ENCODE results near the gene GNAT3.

The GNAT3 gene

DNA sequence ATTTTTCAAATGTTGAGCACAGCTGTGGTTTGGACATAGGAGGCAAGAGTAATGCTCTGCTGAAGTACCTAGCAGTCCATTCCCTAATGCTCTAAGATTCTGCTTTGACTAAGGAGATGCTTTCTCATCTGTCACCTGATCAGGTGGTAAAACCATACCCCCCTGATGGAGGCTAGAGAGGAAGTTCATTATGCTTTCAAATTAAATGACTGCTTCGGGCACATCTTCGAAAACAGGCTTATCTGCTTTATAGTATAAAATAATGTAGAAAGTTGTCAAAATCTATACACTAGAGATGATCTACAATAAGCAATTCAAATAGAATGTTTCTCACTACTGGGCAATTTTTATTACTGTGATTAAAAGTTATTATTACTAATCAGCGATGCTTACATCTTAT is at the start of gene GNAT3:
GNAT3 (minus strand) TSS at position 101 of the 400 bp plus-strand sequence. CDS start 138 bp downstream, outside the sequence.
- DNase-seq: no peak

DNA sequence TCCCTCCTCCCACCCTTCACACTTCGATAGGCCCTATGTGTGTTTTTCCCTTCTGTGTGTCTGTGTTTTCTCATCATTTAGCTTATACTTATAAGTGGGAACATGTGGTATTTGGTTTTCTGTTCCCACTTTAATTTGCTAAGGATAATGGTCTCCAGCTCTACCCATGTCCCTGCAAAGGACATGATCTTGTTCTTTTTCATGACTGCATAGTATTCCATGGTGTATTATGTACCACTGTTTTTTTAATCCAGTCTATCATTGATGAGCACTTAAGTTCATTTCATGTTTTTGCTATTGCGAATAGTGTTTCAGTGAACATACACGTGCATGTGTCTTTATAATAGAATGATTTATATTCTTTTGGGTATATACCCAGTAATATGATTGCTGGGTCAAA is 46.3 kb upstream of the GNAT3 start:
- no peak for DNase-seq

DNA sequence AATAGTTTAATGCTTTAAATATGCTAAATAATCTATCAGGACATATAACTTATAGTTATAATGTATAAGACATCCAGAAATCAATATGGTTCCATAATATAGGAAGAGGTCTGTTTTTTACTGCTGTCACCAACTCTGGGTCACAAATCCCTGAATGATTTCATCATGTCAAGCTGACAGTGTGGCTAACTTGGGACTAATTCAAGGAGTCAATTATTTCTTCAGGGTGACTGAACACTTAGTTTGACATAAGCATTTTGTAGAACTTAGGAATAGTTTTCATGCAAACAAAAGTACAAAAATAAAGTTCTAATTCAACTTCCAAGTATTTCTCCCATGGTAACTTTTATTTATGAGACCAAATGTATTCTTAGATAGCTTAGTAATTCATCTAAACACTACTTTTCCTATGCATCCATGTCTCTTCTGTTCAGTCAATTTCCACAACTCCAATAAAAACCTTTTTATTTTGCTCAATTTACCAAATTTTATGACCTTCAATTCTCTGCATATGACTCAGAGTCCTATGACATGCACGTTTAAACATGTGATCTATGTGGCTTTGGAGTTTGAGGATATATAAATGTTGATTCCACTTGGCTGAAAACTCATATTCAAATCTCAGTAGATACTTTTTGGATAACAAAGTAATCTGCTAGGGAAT is 40.3 kb upstream of the GNAT3 start:
- no peak for DNase-seq

DNA sequence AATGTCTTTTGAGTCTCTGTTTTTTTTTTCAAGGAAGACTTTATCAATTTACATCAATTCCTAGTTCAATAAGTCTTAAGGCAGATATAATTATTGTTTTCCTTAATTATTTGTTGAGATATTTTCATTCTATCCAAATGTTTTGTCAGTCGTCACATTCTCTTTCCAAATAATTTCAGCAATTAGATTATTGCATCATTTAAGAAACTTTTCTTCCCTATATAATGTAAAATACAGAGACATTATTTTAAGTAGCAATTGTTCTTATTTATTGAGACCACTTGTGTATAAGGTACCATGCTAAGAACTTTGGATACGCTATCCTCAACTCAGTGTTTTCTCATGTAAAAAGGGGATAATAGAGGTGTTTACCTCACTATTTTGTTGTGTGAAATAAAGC is 38.1 kb upstream of the GNAT3 start:
- no peak for DNase-seq

DNA sequence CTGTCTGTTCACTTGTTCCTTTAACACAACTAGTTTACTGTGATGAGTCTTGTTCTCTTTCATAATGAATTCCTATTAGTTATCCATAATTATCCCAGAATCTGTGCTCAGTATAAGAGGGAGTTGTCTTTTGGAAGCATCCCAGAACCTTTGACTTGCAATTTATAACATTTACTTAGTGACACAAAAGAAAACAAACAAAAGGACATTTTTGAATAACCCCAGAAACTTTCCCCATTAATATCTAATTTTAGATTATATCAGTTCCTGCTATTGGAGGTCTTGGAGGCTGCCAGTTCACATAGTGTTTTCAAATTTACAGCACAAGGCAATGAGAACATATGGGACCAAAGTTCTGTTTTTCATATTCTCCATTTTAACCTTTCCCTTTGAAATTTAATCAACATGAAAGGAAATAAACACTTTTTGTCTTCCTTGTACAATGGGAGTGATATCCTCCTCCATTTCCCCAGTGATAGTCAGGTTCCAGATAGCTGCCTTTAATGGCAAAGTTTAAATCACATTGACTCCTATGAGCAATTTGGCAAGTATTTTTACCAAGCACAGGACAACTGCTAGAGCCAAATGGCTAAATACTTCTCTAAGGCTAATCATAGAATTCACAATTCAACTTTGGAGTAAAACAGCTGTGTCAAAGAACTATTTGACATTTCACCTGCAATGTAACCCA is 37.1 kb upstream of the GNAT3 start:
- no peak for DNase-seq

DNA sequence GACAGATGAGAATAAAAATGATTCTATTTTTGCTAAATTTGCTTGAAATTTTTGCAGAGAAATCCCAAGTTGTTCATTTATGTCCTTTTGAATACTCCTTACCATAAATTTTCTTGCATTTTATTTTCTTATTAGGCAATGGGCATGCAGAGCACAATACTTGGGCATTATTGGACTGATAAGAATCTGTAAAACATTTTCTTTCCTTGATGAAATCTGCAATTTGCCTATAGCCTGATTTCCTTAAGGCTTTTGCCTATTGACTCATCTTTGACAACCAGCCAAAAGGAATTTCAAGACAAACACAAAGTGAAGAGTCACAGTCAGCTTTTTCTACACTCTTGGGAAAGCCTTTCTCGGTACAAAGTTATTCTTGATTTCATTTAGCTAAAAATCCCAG is 30.5 kb upstream of the GNAT3 start:
- DNase-seq: no peak

DNA sequence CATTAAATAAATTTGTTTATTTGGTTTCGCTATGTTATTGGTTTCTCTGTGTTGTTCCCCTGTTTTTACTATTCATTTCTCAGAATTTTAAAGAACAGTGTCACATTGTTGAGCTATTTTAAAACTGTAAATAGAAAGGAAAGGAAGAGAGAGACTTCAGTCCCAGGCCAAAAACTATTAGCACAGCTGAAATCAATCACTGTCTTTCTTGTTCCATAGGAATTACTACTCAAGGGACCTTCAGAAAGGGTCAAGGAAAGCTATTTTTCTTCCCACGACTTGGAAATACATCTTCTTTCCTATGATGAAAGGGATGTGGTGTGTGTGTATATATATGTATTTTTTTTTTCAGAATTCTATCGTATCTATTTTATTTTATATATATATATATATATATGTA is 29.0 kb upstream of the GNAT3 start:
- no peak for DNase-seq

DNA sequence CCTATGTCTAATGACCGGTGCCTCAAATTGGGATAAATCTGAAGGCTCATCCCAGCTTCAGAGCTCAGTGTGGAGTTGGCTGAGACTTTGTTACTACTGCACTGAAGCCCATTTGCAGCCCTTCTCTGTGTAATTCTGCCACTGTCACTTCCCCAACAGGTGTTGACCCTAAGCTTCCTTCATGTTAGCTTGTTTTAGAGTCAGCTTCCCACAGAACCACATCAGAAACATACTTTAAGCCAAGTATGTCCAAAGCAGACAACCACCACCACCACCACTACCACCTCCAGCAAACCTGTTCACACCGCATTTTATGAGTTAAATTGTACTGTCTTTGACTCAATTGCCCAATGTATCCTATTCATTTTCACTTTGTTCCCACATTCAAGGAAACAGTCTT is 25.2 kb upstream of the GNAT3 start:
- no peak for DNase-seq

DNA sequence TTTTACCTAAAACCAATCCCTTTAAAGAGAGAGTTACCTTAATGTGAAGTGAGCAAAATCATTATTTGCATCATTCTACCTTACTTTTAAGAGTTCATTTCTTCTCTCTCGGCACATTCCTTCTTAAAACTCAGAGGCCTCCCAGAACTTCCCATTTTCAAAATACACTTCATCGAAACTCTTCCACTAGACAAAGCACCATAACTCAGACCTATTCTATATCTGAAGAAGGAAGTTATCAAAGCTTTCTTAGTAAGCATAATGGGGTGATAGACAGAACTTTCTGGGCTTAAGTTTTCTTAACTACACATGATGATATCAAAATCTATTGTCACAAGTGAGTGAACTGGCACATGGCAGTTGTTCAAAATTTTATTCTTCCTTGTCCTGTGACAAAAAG is 24.6 kb upstream of the GNAT3 start:
- DNase-seq: no peak

DNA sequence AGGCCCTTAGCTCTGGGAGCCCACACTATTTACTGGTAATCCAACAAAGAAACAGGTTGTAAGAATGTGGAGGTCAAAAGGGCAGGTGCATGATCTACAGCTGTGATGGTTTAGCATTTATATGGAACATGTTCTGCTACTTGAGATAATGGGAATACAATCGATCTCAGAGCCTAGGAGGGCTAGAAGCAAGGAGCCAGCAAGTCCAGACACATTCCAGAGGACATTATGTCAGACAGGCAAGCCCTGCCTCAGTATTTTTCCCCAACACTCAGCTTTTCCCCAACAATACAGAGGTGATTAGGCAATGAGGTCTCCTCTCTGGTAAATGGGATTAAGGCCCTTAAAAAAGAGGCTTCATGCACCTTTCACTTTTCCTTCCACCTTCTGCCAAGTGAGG is 21.4 kb upstream of the GNAT3 start:
- DNase-seq: no peak

DNA sequence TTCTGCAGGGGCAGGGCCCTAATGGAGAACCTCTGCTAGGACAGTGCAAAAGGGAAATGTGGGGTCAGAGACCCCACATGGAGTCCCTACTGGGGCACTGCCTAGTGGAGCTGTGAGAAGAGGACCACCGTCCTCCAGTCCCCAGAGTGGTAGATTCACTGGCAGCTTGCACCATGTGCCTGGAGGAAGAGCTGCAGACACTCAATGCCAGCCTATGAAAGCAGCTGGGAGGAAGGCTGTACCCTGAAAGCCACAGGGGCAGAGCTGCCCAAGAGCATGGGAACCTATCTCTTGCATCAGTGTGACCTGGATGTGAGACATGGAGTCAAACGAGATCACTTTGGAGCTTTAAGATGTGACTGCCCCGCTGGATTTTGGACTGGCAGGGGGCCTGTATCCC is 20.3 kb upstream of the GNAT3 start:
- DNase-seq: no peak

DNA sequence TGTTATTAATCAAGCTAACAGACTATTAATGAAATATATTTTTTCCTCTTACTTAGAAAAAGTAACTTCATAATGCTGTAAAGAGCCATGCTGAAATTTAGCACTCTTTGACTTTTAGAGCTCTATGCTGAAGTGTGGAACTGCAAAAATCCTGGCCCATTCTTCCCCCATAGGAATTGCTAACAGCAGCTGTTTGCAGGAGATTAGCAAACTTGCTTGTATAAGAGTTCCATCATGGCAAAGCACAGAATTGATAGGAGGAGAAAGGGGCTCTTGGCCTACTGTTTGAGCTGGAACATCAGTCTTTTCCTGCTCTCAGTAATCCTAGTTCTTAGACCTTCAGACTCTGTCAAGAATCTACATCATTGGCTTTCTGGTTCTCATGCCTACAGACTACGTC is 18.3 kb upstream of the GNAT3 start:
- DNase-seq: no peak

DNA sequence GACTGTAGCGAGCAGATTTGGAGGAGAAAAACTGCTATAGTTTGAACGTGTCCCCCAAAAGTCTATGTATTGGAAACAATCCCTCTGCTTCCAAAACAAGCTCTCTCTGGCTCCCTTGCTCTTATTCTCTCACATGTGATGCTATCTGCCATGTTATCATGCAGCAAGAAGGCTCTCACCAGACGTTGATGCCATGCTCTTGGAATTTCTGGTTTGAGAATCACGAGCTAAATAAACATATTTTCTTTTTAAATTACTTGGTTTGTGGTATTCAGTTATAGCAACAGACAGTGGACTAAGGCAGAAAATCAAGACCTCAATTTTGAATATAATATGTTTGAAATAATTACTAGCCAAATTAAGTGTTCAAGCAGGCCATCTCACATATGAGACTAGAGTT is 17.5 kb upstream of the GNAT3 start:
- no peak for DNase-seq

DNA sequence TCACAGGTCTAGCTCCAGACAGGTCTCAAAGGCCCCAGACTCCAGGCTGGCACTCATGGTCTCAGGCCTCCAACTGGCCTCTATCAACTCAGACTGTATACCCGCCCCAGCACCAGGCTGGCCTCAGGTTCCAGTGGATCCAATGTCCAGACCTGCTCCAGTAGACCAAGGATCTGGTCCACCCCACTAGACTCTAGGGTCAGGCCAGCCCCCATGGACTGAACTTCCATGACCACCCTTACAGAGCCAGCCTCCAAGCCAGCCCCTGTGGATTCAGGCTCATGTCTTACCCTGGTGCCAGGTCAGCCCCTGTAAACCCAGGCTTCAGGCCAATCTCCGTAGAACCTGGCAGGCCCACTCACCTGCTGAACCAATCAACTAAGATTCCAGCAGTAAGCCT is 16.8 kb upstream of the GNAT3 start:
- DNase-seq: no peak

DNA sequence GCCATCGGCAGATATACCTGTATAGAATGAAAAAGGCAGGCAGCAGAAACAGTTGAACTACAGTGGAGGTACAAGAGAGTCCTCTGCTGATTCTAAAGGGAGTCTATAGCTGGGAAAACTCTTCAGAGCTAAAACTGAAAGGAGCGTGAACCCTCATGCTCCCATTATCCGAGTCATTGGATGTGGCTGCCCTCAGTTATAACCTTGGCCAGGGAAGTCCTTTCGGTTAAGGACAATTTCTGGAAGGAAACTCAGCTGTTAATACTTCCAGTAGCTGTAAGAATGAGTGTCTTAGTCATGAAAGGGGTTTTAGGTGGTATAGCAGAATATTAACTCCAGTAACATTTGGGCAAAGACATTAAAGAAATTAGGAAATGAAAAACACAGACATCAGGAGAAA is 14.6 kb upstream of the GNAT3 start:
- DNase-seq: no peak

DNA sequence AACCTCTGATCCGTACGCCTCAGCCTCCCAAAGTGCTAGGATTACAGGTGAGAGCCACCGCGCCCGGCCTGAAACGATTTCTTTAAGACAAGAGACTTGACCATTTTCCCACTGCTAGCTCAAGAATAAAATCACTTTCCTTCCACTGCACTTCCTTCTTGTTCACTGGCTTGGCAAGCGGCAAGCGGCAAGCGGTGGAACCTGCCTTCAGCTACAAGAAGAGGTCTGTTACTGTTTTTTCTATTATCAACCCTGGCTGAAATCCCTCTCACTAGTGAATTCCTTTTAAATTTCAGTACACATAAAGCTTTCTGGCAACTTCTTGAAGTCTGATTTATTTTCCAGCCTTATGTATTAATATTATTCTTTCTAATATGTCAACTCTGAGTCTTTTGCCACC is 12.8 kb upstream of the GNAT3 start:
- no peak for DNase-seq

DNA sequence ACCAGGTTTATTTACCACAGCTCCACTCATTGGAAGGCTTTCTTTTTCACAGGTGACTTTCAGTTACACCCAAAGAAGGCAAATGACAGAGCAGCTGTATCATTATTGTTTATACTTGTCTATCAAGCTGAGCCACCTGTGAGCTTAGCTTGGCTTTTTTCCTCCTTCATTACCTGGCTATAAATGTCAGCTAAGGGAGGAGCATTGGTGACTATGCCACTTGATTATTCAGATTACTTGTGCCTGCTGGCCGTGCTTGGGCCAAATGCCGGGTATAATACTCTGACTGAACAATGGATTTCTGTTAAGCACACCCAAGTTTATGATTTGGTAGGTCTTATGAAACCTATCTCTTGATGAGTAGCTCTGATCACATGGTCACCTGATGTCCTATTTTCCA is 9.9 kb upstream of the GNAT3 start:
- DNase-seq: no peak

DNA sequence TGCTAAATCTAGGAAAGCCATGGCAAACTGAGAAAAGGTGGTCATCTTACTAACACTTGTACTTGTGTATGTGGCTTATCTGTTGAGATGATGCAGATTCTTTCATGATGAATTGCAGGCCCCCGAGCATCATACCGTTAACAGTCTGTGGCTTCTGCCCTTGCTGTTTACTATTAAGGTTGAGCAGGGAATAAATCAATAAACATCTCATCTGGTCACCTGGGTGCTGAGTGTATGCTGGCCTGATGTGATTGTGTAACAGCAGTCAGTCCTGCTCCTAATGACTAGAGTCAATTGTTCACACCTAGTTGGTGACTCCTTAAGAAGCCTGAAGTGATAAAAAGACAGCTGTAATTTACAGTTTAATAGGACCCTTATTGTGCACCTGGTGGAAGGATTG is 8.3 kb upstream of the GNAT3 start:
- no peak for DNase-seq

DNA sequence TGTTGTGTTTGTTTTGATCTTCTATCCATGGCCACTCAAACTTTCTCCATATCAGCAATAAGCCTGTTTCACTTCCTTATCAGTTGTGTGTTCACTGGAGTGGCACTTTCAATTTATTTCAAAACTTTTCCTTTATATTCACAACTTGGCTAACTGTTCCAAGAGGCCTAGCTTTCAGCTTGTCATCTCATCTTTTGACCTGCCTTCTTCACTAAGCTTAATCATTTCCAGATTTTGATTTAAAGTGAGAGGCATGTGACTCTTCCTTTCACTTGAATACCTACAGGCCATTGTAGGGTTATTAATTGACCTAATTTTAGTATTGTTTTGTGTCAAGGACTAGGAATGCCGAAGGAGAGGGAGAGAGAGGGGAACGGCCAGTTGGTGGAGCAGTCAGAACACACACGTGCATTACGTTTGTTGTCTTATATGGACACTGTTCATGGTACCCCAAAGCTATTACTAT is 5.5 kb upstream of the GNAT3 start:
- DNase-seq: no peak

DNA sequence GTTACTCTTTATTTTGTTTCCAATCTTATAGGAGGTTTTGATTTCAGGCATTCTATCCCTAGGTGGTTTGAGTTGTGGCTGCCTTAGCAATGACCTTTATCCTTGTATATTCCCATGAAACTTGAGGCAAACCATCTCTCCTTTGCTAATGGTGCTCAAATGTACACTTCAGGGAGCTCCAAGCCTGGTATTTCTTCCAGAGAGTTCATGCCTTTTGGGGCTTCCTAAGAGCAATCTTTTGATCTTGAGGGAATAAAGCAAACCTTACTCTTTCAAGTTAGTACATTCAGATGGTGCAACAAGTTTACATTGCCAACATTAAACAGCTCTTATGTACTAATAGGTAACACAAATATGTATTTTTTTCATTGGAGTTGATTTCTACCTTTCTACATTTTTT is 3.4 kb upstream of the GNAT3 start:
- no peak for DNase-seq

DNA sequence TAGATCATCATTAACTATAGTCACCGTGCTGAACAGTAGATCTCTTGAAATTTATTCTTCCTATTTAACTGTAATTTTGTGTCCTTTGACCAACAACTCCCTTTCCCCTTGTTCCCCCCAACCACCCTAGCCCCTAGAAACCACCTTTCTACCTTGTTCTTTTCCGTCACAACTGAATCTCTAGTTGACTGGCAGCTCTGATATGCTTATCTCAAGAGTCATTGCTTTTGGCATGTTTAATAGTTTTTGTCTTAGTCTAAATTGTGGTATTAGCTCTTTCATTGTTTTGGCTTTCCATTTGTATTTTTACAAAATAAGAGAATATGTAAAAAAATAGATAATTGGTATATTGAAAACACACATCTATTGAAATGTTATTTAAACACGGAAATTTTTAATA is 1.8 kb downstream of the GNAT3 start:
- no peak for DNase-seq

DNA sequence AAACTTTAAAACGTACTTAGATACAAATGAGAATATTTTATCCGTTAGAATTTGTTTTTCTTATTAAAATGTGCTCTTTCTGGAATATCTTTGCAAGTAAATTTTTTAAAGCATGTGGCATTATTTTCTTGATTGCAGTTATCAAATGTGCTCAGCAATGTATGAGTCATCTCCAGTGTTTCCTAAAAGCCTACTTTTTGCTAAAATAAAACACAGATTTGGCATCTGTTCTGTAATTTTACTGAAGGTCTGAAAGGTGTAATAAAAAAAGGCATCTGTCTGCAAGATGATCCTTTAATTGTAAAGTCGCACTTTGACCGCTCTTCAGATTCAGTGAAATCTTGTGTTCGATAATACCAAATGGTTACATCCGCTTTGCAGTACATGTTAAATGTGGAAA is 3.4 kb downstream of the GNAT3 start:
- DNase-seq: no peak

DNA sequence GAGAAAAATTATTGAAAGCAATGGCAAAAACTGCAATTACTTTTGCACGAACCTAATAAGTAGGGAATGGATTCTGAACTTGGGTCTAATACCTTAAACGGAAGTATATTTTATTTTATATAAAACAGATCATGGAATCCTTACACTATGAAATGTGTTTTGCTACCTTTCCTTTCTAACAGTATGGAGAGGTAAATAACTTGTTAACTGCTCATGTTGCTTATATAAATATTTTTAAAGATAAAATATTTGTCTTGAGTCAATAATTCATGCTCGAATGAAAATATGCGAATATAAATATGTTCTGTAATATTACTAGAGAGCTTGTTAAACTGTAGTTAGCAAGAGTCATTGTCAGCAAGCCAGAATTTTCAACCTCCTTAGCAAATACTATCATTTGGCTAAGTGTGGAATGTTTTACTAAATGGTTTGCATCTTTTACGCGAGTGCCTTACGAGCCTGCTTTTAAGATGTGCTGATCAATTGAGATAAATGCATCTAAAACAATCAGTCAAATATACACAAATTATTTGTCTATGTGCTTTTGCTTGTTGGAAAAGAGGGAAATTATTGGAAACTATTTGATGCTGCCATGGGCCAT is 5.9 kb downstream of the GNAT3 start:
- no peak for DNase-seq

DNA sequence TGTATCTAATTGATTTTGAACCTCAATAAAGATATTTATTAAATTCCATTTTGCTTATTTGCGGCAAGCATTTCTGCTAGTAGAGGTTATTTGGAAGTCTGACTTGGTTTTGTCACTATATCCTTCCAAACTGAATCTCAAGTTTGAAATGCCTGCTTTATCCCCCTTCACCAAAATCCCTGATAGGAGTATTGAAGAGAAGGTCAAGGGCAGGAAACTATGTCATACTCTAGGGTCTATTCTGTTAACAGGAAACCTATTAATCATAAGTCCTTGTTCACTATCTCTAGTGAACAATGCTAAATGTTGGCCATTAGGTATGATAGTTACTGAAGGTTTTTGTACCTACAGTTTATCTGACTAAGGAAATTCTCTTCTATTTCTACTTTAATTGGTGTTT is 11.5 kb downstream of the GNAT3 start:
- no peak for DNase-seq

Data from CD4-positive, alpha-beta T cell treated with Interleukin-17A for 1 hour (primary cell).